Activated T-cell treated with anti-CD3 and anti-CD28 coated beads, Interleukin-2, amount 50 U/mL, for 72 hours (primary cell): Measurements from ENCODE around the gene FBXO33. TPM values are rescaled to one million over a fixed set of nuclear protein-coding genes. Genes with fewer than 3 reads are reported as not detected.
A peak's percentile ranks its signal among the peaks of the same experiment; 100 is the strongest.
"Not testable (repeated sequence)": the region's sequence is repeated elsewhere in the genome, so short reads cannot be mapped to it uniquely, and the experiment has no call there.

Experiments
- ATAC-seq, 2 donors: fragments of 150-1000 bp; cut with Tn5 transposase; replicated peaks in 1 of 2; 2 replicates each; pipeline ENCODE4 v1.10.0; 2021; ENCODE audit warnings: moderate library complexity in 2 of 2, mild to moderate bottlenecking in 1 of 2
- DNase-seq, 2 donors: peaks; one replicate each; pipeline ENCODE4 v3.0.0; 2021 to 2022; ENCODE audit warnings: mixed read lengths in 1 of 2
- H3K27ac Mint-ChIP-seq: one replicate; pipeline ENCODE4 v1.8.0; 2022; ENCODE audit warnings: mild to moderate bottlenecking, moderate library complexity, mixed read lengths
- H3K27me3 Mint-ChIP-seq: one replicate; pipeline ENCODE4 v1.8.0; 2022; ENCODE audit warnings: low read depth, mixed read lengths
- H3K36me3 Mint-ChIP-seq, 2 donors: one replicate each; pipeline ENCODE4 v1.8.0; 2022; ENCODE audit warnings: mixed read lengths in 2 of 2, mild to moderate bottlenecking in 1 of 2; ENCODE audit not compliant: insufficient read depth in 2 of 2
- H3K4me1 Mint-ChIP-seq: one replicate; pipeline ENCODE4 v1.8.0; 2022; ENCODE audit warnings: low read depth, mixed read lengths
- H3K4me3 Mint-ChIP-seq, 2 donors: one replicate each; pipeline ENCODE4 v1.8.0; 2022; ENCODE audit warnings: mild to moderate bottlenecking in 2 of 2, mixed read lengths in 2 of 2, moderate library complexity in 2 of 2
- H3K9me3 Mint-ChIP-seq, 2 donors: one replicate each; pipeline ENCODE4 v1.8.0; 2022; ENCODE audit warnings: mixed read lengths in 2 of 2
- total RNA-seq, 2 donors: library from RNA; stranded (reverse); gene quantifications; one replicate each; pipeline ENCODE4 v1.2.3, GENCODE V29; 2022

Gene FBXO33
- total RNA-seq, 2 donors from 2014 or later, result 13.3 to 16.7 TPM

DNA sequence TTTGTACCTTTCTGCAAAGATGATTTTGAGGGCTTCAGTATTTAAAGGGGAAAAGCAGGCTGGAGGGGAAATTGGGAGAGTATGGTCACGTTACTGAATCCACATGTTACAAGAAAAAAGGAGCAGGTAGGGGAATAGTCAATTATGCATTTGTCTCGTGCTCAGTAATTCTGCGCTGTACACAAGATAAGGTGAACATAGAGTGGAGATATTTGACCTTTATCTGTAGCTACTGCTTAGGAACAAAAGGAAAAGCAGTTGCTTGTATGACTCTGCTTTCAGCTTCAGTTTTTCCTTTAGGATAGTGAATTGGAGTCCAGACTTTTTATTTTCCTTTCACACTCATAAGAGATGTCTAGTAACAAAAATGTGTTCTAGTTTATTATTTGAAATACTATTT lies 49.8 kb downstream of the FBXO33 start:
- no peak for DNase-seq
- H3K9me3 Mint-ChIP-seq, result no peaks in the 10 kb centered on the region
- no peak overlapping the region for H3K4me3 Mint-ChIP-seq
- H3K27me3 Mint-ChIP-seq, result no peaks in the 10 kb centered on the region
- H3K27ac Mint-ChIP-seq, result no peak overlapping the region
- ATAC-seq, result no peak
- H3K36me3 Mint-ChIP-seq, result no peaks in the 10 kb centered on the region
- peaks cover 19% of the 10 kb centered on the region for H3K4me1 Mint-ChIP-seq

DNA sequence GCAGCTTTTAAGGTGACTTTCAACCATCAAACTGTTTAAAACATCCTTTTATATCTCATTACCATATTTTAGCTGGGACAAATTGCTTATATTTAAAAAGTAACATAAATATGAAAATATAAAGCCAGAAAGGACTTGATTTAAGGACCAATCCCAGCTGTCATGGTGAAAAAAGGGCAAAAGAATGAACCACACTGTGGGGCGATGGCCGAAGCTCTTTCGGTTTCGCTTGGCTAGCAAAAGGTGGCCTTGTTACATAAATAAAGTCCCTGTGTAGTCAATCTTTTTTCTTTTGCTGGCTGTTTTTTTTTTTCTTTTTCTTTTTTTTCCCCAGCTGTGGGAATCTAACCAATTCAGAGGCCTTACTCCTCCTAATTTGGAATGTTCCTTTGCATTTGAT lies 50.9 kb downstream of the FBXO33 start:
- DNase-seq (no peak), ATAC-seq (no peak)
- Mint-ChIP-seq H3K9me3 (no peaks in the 10 kb centered on the region), H3K27ac (no peak overlapping the region), H3K27me3 (no peaks in the 10 kb centered on the region), H3K36me3 (no peaks in the 10 kb centered on the region), H3K4me3 (no peak overlapping the region), H3K4me1 (peaks cover 26% of the 10 kb centered on the region)

DNA sequence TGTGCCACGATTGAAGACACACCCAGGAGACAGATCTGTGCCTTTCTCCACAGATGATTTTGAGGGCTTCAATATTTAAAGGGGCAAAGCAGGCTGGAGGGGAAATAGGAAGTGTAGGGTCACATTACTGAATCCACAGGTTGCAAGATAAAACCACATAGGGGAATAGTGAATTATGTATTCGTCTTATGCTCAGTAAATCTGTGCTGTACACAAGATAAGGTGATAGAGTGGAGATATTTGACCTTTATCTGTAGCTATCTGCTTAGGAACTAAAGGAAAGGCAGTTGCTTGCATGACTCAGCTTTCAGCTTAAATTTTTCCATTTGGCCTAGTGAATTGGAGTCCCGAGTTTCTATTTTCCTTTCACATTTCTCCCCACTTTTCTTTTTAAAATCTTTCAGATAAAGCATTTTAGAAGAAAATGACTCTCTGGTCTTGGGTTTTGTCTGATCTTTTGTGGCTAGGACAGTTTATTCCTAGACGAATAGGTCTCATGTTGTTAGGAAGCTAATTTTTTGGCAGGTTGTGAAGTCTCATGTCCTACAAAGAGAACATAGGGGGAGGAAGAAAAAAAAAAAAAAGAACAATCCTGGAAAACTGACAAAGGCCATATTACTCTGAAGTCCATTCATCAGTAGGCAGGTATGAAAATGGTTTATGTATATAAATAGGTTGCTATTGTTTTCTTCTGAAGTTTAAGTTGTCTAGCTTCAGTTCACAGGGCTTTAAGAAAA lies 55.4 kb downstream of the FBXO33 start:
- Mint-ChIP-seq H3K27ac (no peak overlapping the region), H3K9me3 (no peaks in the 10 kb centered on the region), H3K4me3 (no peak overlapping the region), H3K36me3 (no peaks in the 10 kb centered on the region), H3K27me3 (no peaks in the 10 kb centered on the region), H3K4me1 (peaks cover 8% of the 10 kb centered on the region)
- no peak for ATAC-seq
- no peak for DNase-seq

DNA sequence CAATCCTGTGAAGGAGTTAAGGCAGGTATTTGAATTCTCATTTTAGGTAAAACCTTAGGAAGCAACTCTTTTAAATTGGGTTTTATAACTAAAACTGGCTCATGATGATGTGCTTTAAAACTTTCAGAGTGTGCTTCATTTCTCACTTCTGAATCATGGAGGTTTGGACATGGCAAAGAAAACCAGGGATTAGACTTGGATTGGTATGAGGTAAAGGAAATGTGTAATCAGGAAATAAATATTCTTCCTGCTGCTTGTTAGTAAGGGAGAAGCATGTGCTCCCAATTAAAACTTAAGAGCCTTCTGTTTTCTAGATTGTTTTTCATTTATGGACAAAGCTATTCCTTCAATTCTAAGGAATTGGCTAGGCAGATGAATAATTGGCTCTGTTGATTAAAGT lies 57.4 kb downstream of the FBXO33 start:
- ATAC-seq (no peak), DNase-seq (no peak)
- H3K36me3 Mint-ChIP-seq, result peaks cover 0 to 5% of the 10 kb centered on the region in 2 donors
- H3K4me3 Mint-ChIP-seq, result no peak overlapping the region
- no peaks in the 10 kb centered on the region for H3K27me3 Mint-ChIP-seq
- peaks cover 8% of the 10 kb centered on the region for H3K4me1 Mint-ChIP-seq
- no peak overlapping the region for H3K27ac Mint-ChIP-seq
- H3K9me3 Mint-ChIP-seq, result no peaks in the 10 kb centered on the region

DNA sequence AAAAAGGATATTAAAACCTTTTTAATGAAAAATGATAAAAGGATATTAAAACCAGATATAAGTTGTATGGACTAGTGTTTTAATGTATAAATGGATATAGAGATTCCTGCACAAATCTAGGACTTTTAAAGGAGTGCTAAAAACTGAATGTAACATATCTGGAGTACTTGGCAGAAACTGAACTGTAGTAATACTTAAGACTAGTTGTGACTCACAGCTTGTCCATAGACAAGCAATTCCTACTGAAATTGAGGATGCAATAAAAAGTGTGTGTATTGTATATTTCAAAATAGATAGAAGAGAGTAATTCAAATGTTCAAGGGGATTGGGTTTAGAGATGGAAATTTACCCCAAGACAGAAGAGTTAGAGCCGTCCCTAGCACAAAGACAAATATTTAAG lies 59.6 kb downstream of the FBXO33 start:
- no peak overlapping the region for H3K4me3 Mint-ChIP-seq
- no peaks in the 10 kb centered on the region for H3K27me3 Mint-ChIP-seq
- H3K9me3 Mint-ChIP-seq, result no peaks in the 10 kb centered on the region
- H3K36me3 Mint-ChIP-seq, result peaks cover 0 to 5% of the 10 kb centered on the region in 2 donors
- no peak for DNase-seq
- H3K4me1 Mint-ChIP-seq, result peaks cover 8% of the 10 kb centered on the region
- no peak overlapping the region for H3K27ac Mint-ChIP-seq
- no peak for ATAC-seq

DNA sequence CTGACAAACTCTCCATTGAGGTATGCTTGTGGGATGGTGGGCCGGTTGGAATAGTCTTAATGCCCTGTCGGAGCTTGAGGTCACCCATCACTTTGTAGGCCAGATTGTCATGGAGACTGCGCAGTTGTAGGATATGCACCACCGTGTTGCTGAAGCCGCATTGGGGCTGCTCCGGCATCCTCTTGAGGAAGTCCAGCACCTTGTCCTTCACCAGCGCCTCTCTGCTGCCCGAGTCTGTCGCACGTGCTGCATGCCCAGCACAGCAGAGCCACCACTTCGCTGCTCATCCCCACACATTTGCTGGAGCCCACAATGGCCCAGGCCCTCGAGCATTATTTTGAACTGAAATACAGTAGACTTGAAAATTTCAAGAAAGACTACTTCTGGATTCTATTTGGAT lies 61.8 kb downstream of the FBXO33 start:
- Mint-ChIP-seq H3K4me3 (no peak overlapping the region), H3K27me3 (no peaks in the 10 kb centered on the region), H3K36me3 (peaks cover 4 to 10% of the 10 kb centered on the region in 2 donors), H3K27ac (no peak overlapping the region), H3K4me1 (no peaks in the 10 kb centered on the region), H3K9me3 (peaks cover 2 to 3% of the 10 kb centered on the region in 2 donors)
- ATAC-seq (no peak), DNase-seq (no peak)

DNA sequence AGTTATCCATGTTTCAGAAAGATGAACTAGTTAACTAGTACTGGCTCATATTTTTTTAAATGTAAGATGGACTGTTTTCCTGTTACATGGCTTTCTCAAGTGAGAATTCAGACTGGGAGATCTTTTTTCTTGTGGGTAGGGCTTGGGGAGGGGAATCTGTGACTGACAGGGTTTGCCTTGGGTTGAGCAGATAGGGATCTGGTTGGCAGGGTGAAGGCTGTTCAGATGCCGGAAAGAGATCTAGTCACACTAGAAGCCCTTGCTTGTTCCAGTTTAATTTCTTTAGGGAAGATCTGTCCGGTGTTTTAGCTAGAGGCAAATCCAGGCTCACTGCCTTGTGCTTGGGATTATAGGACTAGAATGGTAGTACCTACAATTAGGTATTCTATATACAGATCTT lies 63.2 kb downstream of the FBXO33 start:
- Mint-ChIP-seq H3K36me3 (peaks cover 12 to 19% of the 10 kb centered on the region in 2 donors), H3K27ac (no peak overlapping the region), H3K9me3 (peaks cover 2 to 4% of the 10 kb centered on the region in 2 donors), H3K27me3 (no peaks in the 10 kb centered on the region), H3K4me1 (no peaks in the 10 kb centered on the region), H3K4me3 (no peak overlapping the region)
- DNase-seq (no peak), ATAC-seq (no peak)

DNA sequence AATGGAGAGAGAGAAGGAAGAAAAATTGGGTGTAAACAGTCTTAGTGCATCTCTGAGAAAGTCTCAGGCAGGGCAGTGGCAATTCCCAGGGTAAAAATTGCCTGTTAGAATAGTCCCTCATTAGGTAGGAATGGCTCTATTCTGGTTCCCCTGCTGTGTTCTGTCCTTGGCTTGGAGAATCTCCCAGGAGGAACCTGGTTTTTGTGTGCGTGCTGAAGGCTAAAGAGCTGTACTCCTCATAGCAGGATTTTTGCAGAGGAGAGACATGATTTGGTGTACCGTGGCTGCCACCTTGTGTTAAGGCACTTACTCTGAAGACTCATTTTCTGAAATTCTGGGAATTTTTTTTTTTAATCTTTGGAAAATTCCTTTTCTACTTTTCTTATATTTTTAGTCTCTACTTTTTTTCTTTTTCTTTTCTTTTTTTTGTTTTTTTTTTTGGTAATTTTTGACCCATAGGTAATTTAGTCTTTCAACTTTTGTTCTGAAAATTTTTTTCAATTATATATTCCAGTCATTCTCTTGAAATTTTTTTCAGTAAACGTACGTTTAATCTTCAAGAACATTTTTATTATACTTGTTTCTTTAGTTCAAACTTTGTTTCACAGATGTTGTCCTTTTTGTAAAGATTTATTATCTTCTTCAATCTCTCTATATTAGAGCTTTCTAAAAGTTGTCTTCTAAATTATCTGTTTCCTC lies 63.8 kb downstream of the FBXO33 start:
- ATAC-seq (no peak), DNase-seq (peak; percentile 14)
- peak overlapping the region; percentile 10 for H3K27ac Mint-ChIP-seq
- H3K27me3 Mint-ChIP-seq, result no peaks in the 10 kb centered on the region
- no peak overlapping the region for H3K4me3 Mint-ChIP-seq
- H3K4me1 Mint-ChIP-seq, result no peaks in the 10 kb centered on the region
- peaks cover 16 to 26% of the 10 kb centered on the region in 2 donors for H3K36me3 Mint-ChIP-seq
- peaks cover 7% of the 10 kb centered on the region in 2 donors for H3K9me3 Mint-ChIP-seq

DNA sequence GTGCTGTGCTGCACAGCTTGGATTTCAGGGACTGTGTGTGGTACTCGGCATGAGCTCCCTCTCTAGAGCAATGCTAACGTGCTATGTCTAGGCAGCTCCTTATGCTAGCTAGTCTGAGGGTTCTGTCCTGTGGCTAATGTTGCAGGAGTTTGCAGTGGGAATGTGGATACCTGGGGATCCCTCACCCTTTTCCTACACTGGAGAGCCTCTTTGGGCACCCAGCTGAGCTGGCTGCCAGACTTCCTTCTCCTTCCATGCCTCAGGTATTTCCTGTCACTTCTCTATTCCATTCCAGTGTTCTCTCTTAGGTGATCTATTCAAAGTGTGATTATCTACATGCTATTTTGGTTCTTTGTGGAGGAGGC lies 64.9 kb downstream of the FBXO33 start:
- H3K9me3 Mint-ChIP-seq, result peaks cover 9 to 11% of the 10 kb centered on the region in 2 donors
- ATAC-seq (no peak), DNase-seq (no peak)
- H3K27ac Mint-ChIP-seq, result no peak overlapping the region
- no peak overlapping the region for H3K4me3 Mint-ChIP-seq
- H3K36me3 Mint-ChIP-seq, result peaks cover 20 to 33% of the 10 kb centered on the region in 2 donors
- no peaks in the 10 kb centered on the region for H3K4me1 Mint-ChIP-seq
- no peaks in the 10 kb centered on the region for H3K27me3 Mint-ChIP-seq

DNA sequence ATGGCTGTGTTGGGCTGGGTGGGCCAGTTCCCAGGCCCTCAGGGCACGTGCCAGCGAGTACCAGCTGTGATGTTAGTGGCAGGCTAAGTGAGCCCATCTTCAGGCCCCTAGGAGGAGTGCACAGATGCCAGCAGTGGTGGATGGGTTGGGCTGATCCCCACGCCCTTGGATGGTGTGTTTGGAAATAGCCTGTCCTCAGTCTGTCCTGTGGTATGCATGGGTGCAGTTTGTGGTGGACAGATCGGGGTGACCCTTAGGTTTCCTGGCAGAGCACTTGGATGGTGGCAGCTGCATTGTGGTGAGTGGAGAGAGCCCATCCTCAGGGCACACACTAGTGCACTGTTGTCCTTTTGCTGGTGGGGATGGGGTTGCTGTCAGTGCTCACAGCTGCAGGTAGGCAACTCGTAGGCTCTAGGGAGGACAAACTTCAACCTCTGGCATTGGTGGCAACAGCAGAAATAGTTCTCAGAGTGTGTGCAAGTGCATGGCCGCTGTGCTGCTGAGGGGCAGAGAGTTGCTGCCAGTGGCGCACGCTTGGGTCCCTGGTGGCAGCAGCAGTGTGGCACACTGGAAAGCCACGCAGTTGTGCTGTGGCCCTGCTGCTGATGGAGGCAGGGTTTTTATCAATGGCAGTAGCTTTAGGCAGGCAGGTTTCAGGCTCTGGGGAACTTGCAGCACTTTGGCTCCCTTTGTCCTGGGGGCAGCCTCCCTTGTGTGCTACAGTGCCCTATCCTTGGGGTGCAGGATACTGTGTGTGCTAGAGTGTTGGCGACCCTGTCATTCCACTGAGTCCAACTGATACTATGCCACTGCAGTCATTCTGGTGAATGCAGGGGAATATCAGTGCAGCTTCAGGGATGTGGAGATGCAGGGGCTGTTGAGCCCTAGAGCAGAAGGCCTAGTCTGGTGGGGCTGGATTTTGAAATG lies 65.5 kb downstream of the FBXO33 start:
- H3K4me3 Mint-ChIP-seq, result no peak overlapping the region

DNA sequence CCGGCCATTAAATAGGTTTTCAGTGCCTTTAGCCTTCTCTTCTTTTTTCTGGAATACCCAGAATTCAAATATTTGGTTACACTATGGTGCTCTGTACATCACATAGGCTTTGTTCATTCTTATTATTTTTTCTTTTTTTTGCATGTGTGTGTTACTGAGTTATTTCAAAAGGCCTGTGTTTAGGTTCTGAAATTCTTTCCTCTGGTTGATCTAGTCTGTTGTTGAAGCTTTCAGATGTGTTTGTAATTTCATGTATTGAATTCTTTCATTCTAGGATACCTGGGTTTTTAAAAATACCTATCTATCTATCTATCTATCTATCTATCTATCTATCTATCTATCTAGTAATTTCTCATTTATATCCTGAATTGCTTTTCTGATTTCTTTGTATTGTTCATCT lies 66.9 kb downstream of the FBXO33 start:
- H3K4me1 Mint-ChIP-seq, result no peaks in the 10 kb centered on the region
- H3K4me3 Mint-ChIP-seq, result no peak overlapping the region
- DNase-seq (no peak), ATAC-seq (no peak)
- peaks cover 13 to 16% of the 10 kb centered on the region in 2 donors for H3K9me3 Mint-ChIP-seq
- no peaks in the 10 kb centered on the region for H3K27me3 Mint-ChIP-seq
- H3K36me3 Mint-ChIP-seq, result peaks cover 28 to 37% of the 10 kb centered on the region in 2 donors
- peak overlapping the region; percentile 69 for H3K27ac Mint-ChIP-seq

More for the DNA sequence above, 65.5 kb downstream of the FBXO33 start:
- H3K27ac Mint-ChIP-seq, result no peak overlapping the region
- ATAC-seq, result no peak
- H3K36me3 Mint-ChIP-seq, result peaks cover 24 to 33% of the 10 kb centered on the region in 2 donors
- H3K9me3 Mint-ChIP-seq, result peaks cover 9 to 13% of the 10 kb centered on the region in 2 donors
- no peaks in the 10 kb centered on the region for H3K27me3 Mint-ChIP-seq
- no peak for DNase-seq
- H3K4me1 Mint-ChIP-seq, result no peaks in the 10 kb centered on the region

DNA sequence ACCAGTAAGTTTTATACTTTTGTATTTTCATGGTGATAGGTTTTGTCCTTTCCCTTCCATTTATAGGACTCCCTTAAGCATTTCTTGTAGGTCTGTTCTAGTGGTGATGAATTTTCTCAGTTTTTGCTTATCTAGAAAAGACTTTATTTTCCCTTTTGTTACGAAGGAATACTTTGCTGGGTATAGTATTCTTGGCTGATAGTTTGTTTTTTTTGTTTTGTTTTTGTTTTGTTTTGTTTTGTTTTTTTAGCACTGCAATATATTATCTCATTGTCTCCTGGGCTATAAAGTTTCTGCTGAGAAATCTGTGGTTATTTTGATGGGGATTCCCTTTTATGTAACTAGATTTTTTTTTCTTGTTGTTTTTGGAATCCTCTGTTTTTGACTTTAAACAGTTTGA lies 67.7 kb downstream of the FBXO33 start:
- no peak for DNase-seq
- Mint-ChIP-seq H3K4me3 (no peak overlapping the region), H3K27ac (peak overlapping the region; percentile 8), H3K27me3 (no peaks in the 10 kb centered on the region), H3K4me1 (no peaks in the 10 kb centered on the region), H3K9me3 (peaks cover 14 to 17% of the 10 kb centered on the region in 2 donors), H3K36me3 (peaks cover 30 to 44% of the 10 kb centered on the region in 2 donors)
- no peak for ATAC-seq

DNA sequence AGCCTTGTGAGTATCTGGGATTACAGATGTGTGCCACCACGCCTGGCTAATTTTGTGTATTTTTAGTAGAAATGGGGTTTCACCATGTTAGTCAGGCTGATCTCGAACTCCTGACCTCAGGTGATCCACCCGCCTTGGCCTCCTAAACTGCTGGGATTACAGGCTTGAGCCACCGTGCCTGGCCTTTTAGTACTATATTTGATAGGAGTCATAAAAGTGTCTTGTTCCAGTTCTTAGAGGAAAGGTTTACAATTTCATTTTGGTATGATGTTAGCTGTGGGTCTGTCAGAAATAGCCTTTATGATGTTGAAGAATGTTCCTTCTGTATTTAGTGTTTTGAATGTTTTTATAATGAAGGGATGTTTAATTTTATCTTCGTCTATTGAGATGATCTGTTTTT lies 70.7 kb downstream of the FBXO33 start:
- not testable (repeated sequence) for ATAC-seq, H3K27ac Mint-ChIP-seq, H3K27me3 Mint-ChIP-seq, H3K4me3 Mint-ChIP-seq, H3K4me1 Mint-ChIP-seq, DNase-seq
- peaks cover 34 to 54% of the 10 kb centered on the region in 2 donors for H3K36me3 Mint-ChIP-seq
- peaks cover 14 to 17% of the 10 kb centered on the region in 2 donors for H3K9me3 Mint-ChIP-seq
